Stimulated activated CD4-positive, alpha-beta T cell treated with anti-CD3 and anti-CD28 coated beads, Interleukin-4, amount 100 ng/mL, for 48 hours (primary cell): Measurements from ENCODE around the gene PPDPF.
A peak's percentile ranks its signal among the peaks of the same experiment; 100 is the strongest.

ENCODE experiments used
- DNase-seq, 2 donors: peaks; one replicate each; pipeline ENCODE4 v3.0.0-alpha.2; 2020; ENCODE audit warnings: low read depth in 2 of 2

Gene PPDPF

GRCh38 chr20:63551068-63551467 lies 30.5 kb downstream of the PPDPF start:
- DNase-seq, result no peak

DNA sequence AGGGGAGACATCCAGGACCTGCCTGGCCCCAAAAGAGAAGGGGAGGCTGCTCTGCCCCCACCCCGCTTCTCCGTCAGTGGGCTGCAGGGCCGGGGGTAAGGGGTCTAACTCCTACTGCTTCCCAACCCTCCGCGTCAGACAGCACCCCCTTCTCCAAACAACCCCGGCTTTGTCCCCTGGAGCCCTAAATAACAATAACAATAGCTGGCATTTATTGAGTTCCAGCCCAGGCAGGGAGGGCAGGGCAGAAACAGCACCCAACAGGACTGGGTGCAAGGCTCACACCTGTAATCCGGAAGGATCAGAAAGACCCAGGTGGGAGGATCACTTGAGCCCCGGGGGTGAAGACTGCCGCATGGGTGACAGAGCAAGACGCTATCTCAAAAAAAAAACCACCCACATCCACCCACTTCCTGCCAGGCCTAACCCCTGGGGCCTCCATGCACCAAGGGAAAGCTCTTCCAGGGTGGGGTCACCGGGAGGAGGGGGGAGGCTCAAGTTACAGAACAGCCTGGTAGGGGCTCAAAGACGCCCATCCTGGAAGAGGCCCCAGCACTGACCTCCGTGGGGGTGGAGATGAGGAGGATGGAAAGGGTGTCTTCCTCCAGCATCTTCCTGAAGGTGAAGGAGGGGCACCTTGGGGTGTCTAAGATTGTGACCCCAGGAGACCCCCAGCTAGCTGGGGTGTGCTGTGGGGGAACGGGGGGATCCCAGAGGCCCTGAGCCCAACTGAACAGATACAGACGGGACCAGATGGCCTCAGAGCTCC lies 32.1 kb downstream of the PPDPF start:
- DNase-seq, result no peak

GRCh38 chr20:63553251-63553932 lies 32.8 kb downstream of the PPDPF start:
- DNase-seq, result peak; percentile 82 to 94

DNA sequence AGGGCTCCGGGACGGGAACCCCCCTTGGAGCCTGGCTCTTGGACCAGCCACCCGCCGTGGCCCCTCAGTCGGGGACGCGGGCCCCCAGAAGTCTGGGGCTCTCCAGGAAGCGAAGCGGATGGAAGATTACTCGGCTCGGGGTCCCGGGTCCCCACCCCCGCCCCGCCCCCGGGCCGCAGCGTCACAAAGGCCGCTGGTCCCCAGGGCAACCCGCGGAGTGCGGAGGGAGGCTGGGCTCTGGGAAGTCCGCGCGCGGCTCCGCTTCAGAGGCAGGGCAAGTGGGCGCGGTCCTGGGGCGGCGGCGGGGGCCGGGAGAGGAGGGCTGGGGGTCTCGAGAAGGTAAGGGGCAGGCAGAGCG lies 33.3 kb downstream of the PPDPF start, which contains the start of gene FNDC11:
FNDC11 (plus strand) TSS at position 227 of the 358 bp plus-strand sequence. CDS start 1,505 bp downstream, outside the sequence.
- no peak for DNase-seq

GRCh38 chr20:63554361-63555278 lies 34.1 kb downstream of the PPDPF start:
- DNase-seq, result no peak

GRCh38 chr20:63555661-63556381 lies 35.3 kb downstream of the PPDPF start:
- no peak for DNase-seq

DNA sequence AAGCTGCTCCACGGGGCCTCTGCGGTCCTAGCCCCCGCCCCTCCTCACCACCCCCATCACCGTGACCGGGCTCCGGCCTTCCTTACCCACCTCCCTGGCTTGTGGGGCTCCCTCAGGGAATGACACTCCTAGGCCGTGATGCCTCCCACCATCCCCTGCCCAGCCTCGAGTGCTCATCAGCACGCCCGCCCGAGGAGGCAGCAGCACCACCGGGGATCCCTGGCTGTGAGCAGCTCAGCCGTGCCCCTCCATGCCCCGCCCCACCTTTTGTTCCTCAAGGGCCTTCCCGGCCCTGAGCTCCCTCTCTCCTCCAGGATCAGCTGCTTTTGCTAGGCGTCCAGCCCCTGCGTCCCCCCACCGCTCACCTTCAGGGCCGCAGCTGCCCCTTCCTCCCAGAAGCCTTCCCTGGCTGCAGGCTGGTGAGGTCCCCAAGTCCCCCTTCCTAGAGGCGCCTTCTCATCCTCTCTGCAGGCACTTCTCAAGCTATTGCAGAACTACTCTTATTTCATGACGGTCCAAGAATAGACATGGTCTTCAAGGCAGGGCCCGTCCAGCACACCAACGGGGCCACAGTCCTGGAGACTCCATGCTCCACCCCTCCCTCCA lies 36.4 kb downstream of the PPDPF start:
- no peak for DNase-seq

DNA sequence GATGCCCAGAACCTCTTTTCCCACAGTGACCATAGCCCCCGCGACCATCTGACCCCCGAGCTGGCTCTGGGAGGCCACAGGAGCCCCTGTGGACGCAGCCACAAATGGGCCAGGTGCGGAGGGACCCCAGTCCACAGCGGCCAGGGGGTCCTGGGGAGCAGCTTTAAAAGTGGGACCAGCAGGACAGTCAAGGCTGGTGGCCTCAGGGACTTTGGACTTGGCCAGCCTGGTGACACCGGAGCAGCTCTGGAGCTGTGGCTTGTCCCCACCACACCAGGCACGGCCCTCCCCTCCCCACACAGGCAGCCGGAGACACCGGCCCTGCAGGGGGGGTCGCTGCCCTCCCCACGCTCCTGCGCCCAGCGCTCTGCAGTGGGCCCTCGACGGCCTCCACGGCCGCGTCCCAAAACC lies 36.9 kb downstream of the PPDPF start:
- no peak for DNase-seq

- DNase-seq, result no peak
Measured at GRCh38 chr20:63558804-63559484, 38.4 kb downstream of the PPDPF start.

- peak in 1 of 2 donors; percentile 51 for DNase-seq
Measured at GRCh38 chr20:63559485-63560332, 39.1 kb downstream of the PPDPF start.

- DNase-seq, result no peak
Measured at GRCh38 chr20:63560333-63560805, 39.8 kb downstream of the PPDPF start.

DNA sequence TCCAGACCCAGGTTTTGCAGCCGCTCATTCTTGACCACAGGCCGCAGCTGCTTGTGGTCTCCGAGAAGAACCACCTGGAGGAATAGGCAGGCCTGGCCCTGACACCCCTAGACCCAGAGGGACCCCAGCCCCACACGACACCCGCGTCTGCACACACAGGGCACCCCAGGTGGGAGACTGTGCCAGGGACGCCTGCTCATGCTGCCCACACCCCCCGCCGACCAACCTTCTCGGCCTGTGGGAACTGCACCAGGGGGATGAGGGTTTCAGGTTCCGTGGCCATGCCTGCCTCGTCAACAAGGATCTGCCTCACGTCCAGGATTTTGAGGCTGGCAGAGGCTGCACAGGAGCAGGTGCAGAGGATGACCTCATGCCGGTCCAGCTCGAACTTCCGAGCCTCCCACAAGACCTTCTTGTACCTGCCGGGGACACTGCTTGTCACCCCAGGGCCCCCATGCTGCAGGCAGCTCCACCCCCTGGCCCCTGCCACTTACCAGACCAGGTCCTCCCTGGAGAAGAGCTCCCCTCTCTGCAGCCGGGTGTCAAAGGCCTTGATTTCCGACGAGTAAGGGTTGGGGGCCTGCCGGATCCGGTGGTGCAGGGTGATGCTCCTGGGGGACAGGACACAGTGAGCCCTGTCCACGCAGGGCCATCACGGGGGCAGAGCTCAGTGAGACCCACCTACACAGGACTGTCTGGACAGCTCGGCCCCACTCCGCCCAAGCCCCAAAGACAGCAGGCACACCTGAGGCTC lies 40.5 kb downstream of the PPDPF start:
- no peak for DNase-seq

GRCh38 chr20:63561624-63562396 lies 41.2 kb downstream of the PPDPF start:
- DNase-seq, result no peak

DNA sequence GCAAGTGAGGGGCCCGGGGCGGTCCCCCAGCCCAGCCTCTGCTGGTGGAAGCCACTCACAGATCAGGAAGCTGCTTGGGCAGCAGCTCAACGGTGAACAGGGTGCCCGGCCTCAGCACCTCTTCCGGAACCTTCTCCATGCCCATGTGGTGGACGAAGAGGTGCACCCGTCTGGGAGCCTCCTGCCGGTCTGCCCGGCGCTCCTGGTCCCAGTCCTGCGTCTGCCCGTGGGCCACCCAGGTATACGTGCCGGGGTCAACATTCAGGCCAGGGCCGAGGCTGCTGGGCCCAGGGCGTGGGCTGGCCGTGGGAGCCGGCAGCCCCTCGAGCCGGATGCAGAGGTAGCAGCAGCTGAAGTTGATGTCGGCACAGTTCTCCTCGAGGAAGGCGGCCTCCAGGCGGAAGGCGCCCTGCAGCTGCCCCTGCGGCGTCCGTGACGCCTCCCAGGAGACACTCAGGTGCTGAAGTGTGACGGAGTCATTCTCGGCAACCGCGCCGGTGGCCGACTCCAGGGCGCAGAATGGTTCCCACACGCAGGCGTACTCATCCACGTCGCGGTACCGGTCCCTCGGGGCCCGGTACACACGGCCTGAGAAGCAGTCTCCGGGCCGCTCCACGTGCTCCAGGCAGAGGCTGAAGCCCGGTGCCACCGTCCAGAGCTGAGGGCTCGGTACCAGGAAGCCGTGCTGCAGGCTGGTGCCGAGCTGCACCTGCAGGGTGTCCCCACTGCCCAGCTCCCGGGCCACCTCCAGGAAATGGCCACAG lies 42.1 kb downstream of the PPDPF start:
- no peak for DNase-seq

DNA sequence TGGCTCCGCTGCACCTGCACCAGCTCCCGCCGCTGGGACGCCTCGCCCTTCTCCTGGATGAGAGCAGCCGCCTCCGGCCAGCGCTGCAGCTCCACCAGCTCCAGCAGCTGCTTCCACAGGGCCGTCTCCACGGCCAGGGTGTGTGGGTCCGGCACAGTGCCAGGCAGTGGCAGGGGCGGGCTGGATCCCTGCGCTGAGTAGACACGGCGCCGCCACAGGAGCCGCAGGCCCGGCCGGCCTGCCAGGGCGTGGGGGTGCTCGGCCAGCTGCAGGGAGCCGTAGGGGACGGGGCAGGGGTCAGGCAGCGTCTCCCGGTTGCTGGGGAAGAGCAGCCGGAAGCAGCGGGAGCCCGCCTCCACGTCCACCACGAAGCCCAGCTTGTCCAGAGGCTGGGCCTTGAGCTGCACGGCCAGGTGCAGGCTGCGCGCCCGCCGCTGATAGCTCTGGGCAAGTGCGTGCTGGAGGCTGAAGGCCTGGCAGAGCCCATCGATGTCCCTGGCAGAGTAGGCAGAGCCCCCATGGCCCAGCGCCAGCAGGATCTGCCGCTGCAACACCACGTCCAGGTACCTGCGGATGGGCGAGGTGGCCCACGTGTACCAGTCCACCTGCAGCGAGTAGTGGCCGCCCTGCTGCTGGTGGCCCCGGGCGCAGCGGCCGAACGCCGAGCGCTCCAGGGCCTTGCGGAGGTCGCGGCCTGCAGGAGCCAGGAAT lies 42.8 kb downstream of the PPDPF start:
- no peak for DNase-seq

- DNase-seq, result no peak
Measured at GRCh38 chr20:63564036-63564810, 43.7 kb downstream of the PPDPF start.
